HG02938 (cell line): ENCODE results near the gene CCDC158.
"Not testable (repeated sequence)": the region's sequence is repeated elsewhere in the genome, so short reads cannot be mapped to it uniquely, and the experiment has no call there.

ENCODE experiments used
- ATAC-seq: cut with Tn5 transposase; IDR thresholded peaks from one replicate; pipeline ENCODE4 v1.9.1; 2021; ENCODE audit warnings: mild to moderate bottlenecking, moderate library complexity; ENCODE audit not compliant: unreplicated experiment

Gene CCDC158

GRCh38 chr4:76282941-76283689 is 137.8 kb downstream of the CCDC158 start:
- no peak for ATAC-seq

- not testable (repeated sequence) for ATAC-seq
Measured at GRCh38 chr4:76281594-76281993, 139.3 kb downstream of the CCDC158 start.

GRCh38 chr4:76280488-76281441 is 140.2 kb downstream of the CCDC158 start:
- no peak for ATAC-seq

- no peak for ATAC-seq
Measured at GRCh38 chr4:76279462-76279861, 141.5 kb downstream of the CCDC158 start.

- ATAC-seq: no peak
Measured at GRCh38 chr4:76278583-76278982, 142.4 kb downstream of the CCDC158 start.

GRCh38 chr4:76277667-76278066 is 143.3 kb downstream of the CCDC158 start:
- ATAC-seq: no peak

GRCh38 chr4:76276813-76277212 is 144.1 kb downstream of the CCDC158 start:
- ATAC-seq: no peak

- ATAC-seq: no peak
Measured at GRCh38 chr4:76275486-76276124, 145.3 kb downstream of the CCDC158 start.

GRCh38 chr4:76272999-76273398 is 147.9 kb downstream of the CCDC158 start:
- ATAC-seq: no peak

- no peak for ATAC-seq
Measured at GRCh38 chr4:76272582-76272981, 148.4 kb downstream of the CCDC158 start.

GRCh38 chr4:76272073-76272472 is 148.9 kb downstream of the CCDC158 start:
- no peak for ATAC-seq

GRCh38 chr4:76271248-76271647 is 149.7 kb downstream of the CCDC158 start:
- no peak for ATAC-seq

- ATAC-seq: no peak
Measured at GRCh38 chr4:76270244-76271175, 150.4 kb downstream of the CCDC158 start.

GRCh38 chr4:76267811-76268210 is 153.1 kb downstream of the CCDC158 start:
- no peak for ATAC-seq

- no peak for ATAC-seq
Measured at GRCh38 chr4:76266627-76267026, 154.3 kb downstream of the CCDC158 start.

- ATAC-seq: no peak
Measured at GRCh38 chr4:76265631-76266218, 155.2 kb downstream of the CCDC158 start.
